ENCODE results near the gene MYORG. TPM values are rescaled to one million over a fixed set of nuclear protein-coding genes. Genes with fewer than 3 reads are reported as not detected.

MYORG gene
- total RNA-seq, 4 donors from 2014 or later: 8.6 to 149 (median 49.5) TPM

- Histone ChIP-seq H3K4me3 (peak overlapping the region; percentile 72 to 85 (median 78)), H3K36me3 (peaks cover 0 to 14% of the 10 kb centered on the region in 2 donors), H3K27me3 (no peaks in the 10 kb centered on the region), H3K4me1 (peaks cover 26 to 42% of the 10 kb centered on the region in 2 donors), H3K9me3 (no peaks in the 10 kb centered on the region), H3K27ac (peak overlapping the region; percentile 89 to 93 (median 92))
- ATAC-seq (peak; percentile 44 to 52), DNase-seq (peak; percentile 65 to 90)
- intact Hi-C loops (cut with DNase I; ENCODE audit: low total_unique reads) (loop anchor here (2.0 to 5.0 kb wide), 3 partner anchors 33 to 249 kb away; partner anchors contain the start of gene DCAF12), in situ Hi-C loops (cut with MboI; ENCODE audit: low sequenced_read_pairs in 4 of 4) (loop anchor here (5.0 kb wide), 2 partner anchors 39 to 44 kb away; no protein-coding TSS in a partner anchor)
- no peak for TF ChIP-seq POLR2A (IDR thresholded peaks at IDR 0.05)
- peak in 3 of 5 experiments; percentile 19 to 47 (median 42) for TF ChIP-seq CTCF (IDR thresholded peaks at IDR 0.05 in 4 of 5, conservative IDR thresholded peaks at IDR 0.05 in 1 of 5)
Measured at GRCh38 chr9:34375901-34376595, 650 bp downstream of the MYORG start.

GRCh38 chr9:34374905-34375552 is 1.7 kb downstream of the MYORG start:
- H3K4me1 ChIP-seq: peaks cover 27 to 42% of the 10 kb centered on the region in 2 donors
- peaks cover 0 to 24% of the 10 kb centered on the region in 2 donors for H3K36me3 ChIP-seq
- H3K9me3 ChIP-seq: no peaks in the 10 kb centered on the region
- ATAC-seq: peak in 1 of 2 donors; percentile 48
- H3K4me3 ChIP-seq: peak overlapping the region; percentile 72 to 85 (median 78)
- in situ Hi-C loops (cut with MboI; ENCODE audit: low sequenced_read_pairs in 4 of 4) (loop anchor here (5.0 kb wide), 2 partner anchors 38 to 43 kb away; no protein-coding TSS in a partner anchor), intact Hi-C loops (cut with DNase I; ENCODE audit: low total_unique reads) (loop anchor here (2.0 to 5.0 kb wide), 2 partner anchors 32 to 248 kb away; partner anchors contain the start of gene DCAF12)
- H3K27ac ChIP-seq: peak overlapping the region; percentile 89 to 93 (median 92)
- TF ChIP-seq CTCF (IDR thresholded peaks at IDR 0.05 in 4 of 5, conservative IDR thresholded peaks at IDR 0.05 in 1 of 5) (no peak), POLR2A (IDR thresholded peaks at IDR 0.05) (no peak)
- no peaks in the 10 kb centered on the region for H3K27me3 ChIP-seq
- DNase-seq: peak; percentile 45 to 84

GRCh38 chr9:34374339-34374738 is 2.4 kb downstream of the MYORG start:
- H3K4me3 ChIP-seq: no peak overlapping the region
- peaks cover 31 to 49% of the 10 kb centered on the region in 2 donors for H3K4me1 ChIP-seq
- intact Hi-C loops (cut with DNase I; ENCODE audit: low total_unique reads) (loop anchor here (2.0 kb wide), 1 partner anchor 32 kb away; no protein-coding TSS in a partner anchor), in situ Hi-C loops (cut with MboI; ENCODE audit: low sequenced_read_pairs in 4 of 4) (no loop called here)
- peaks cover 0 to 27% of the 10 kb centered on the region in 2 donors for H3K36me3 ChIP-seq
- no peaks in the 10 kb centered on the region for H3K9me3 ChIP-seq
- no peaks in the 10 kb centered on the region for H3K27me3 ChIP-seq
- DNase-seq (no peak), ATAC-seq (no peak)
- peak overlapping the region; percentile 89 to 93 (median 92) for H3K27ac ChIP-seq
- TF ChIP-seq CTCF (IDR thresholded peaks at IDR 0.05 in 4 of 5, conservative IDR thresholded peaks at IDR 0.05 in 1 of 5) (no peak), POLR2A (IDR thresholded peaks at IDR 0.05) (no peak)

- H3K36me3 ChIP-seq: peaks cover 0 to 27% of the 10 kb centered on the region in 2 donors
- DNase-seq (no peak), ATAC-seq (no peak)
- in situ Hi-C loops (cut with MboI; ENCODE audit: low sequenced_read_pairs in 4 of 4): no loop called here
- no peak for TF ChIP-seq CTCF (IDR thresholded peaks at IDR 0.05 in 4 of 5, conservative IDR thresholded peaks at IDR 0.05 in 1 of 5)
- no peak for TF ChIP-seq POLR2A (IDR thresholded peaks at IDR 0.05)
- H3K4me1 ChIP-seq: peaks cover 32 to 52% of the 10 kb centered on the region in 2 donors
- peak overlapping the region; percentile 89 to 93 (median 92) for H3K27ac ChIP-seq
- H3K4me3 ChIP-seq: no peak overlapping the region
- H3K9me3 ChIP-seq: no peaks in the 10 kb centered on the region
- intact Hi-C loops (cut with DNase I; ENCODE audit: low total_unique reads): loop anchor here (2.0 kb wide), 1 partner anchor 31 kb away; no protein-coding TSS in a partner anchor
- H3K27me3 ChIP-seq: no peaks in the 10 kb centered on the region
Measured at GRCh38 chr9:34373749-34374148, 2.9 kb downstream of the MYORG start.
